ENCODE results near the gene MAP3K5. TPM values are rescaled to one million over a fixed set of nuclear protein-coding genes. Genes with fewer than 3 reads are reported as not detected.
A peak's percentile ranks its signal among the peaks of the same experiment; 100 is the strongest.

The MAP3K5 gene
- total RNA-seq, 1 donor from 2014 or later = 0.02 TPM

- H3K79me2 ChIP-seq (ENCODE audit: low read depth) = no peaks in the 10 kb centered on the region
- no peak overlapping the region for H3K4me3 Mint-ChIP-seq
Observed at GRCh38 chr6:136745300-136745699, 47.0 kb downstream of the MAP3K5 start.

GRCh38 chr6:136744889-136745288 is 47.4 kb downstream of the MAP3K5 start:
- H3K27ac Mint-ChIP-seq = no peak overlapping the region
- Histone ChIP-seq H3K36me3 (no peaks in the 10 kb centered on the region), H3K4me2 (no peak overlapping the region), H3F3A (ENCODE audit: low read depth) (no peaks in the 10 kb centered on the region), H3K9me3 (ENCODE audit: low read depth) (no peaks in the 10 kb centered on the region), H3K27ac (no peak overlapping the region), H3K27me3 (no peaks in the 10 kb centered on the region), H3K4me1 (peaks cover 5% of the 10 kb centered on the region), H3K4me3 (no peak overlapping the region), H2AFZ (replicated peaks) (peak overlapping the region; percentile 79), H3K9ac (no peak overlapping the region), H4K20me1 (ENCODE audit: low read depth) (no peaks in the 10 kb centered on the region), H3K79me2 (ENCODE audit: low read depth) (no peaks in the 10 kb centered on the region)
- TF ChIP-seq EZH2 (IDR thresholded peaks at IDR 0.05) = no peak
- TF ChIP-seq EZH2phosphoT487 (IDR thresholded peaks at IDR 0.05) = no peak
- TF ChIP-seq, protein P1, sequence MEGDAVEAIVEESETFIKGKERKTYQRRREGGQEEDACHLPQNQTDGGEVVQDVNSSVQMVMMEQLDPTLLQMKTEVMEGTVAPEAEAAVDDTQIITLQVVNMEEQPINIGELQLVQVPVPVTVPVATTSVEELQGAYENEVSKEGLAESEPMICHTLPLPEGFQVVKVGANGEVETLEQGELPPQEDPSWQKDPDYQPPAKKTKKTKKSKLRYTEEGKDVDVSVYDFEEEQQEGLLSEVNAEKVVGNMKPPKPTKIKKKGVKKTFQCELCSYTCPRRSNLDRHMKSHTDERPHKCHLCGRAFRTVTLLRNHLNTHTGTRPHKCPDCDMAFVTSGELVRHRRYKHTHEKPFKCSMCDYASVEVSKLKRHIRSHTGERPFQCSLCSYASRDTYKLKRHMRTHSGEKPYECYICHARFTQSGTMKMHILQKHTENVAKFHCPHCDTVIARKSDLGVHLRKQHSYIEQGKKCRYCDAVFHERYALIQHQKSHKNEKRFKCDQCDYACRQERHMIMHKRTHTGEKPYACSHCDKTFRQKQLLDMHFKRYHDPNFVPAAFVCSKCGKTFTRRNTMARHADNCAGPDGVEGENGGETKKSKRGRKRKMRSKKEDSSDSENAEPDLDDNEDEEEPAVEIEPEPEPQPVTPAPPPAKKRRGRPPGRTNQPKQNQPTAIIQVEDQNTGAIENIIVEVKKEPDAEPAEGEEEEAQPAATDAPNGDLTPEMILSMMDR (IDR thresholded peaks at IDR 0.05) = no peak
- no peak for DNase-seq (ENCODE audit: low spot score)
- H3K36me3 Mint-ChIP-seq = no peaks in the 10 kb centered on the region
- H3K4me3 Mint-ChIP-seq = no peak overlapping the region
- peaks cover 3% of the 10 kb centered on the region for H3K27me3 Mint-ChIP-seq (ENCODE audit: insufficient read depth, low read depth)
- peaks cover 7% of the 10 kb centered on the region for H3K9me3 Mint-ChIP-seq
- H3K4me1 Mint-ChIP-seq = peaks cover 13% of the 10 kb centered on the region

More at GRCh38 chr6:136745300-136745699, 47.0 kb downstream of the MAP3K5 start:
- H3K9ac ChIP-seq = no peak overlapping the region
- H2AFZ ChIP-seq (replicated peaks) = peak overlapping the region; percentile 79
- no peaks in the 10 kb centered on the region for H3K27me3 ChIP-seq
- TF ChIP-seq, protein P1 (IDR thresholded peaks at IDR 0.05) = no peak
- TF ChIP-seq EZH2phosphoT487 (IDR thresholded peaks at IDR 0.05) (no peak), EZH2 (IDR thresholded peaks at IDR 0.05) (no peak)
- H3K36me3 Mint-ChIP-seq = no peaks in the 10 kb centered on the region
- no peak overlapping the region for H3K4me3 ChIP-seq
- H3K36me3 ChIP-seq = no peaks in the 10 kb centered on the region
- no peak overlapping the region for H3K27ac ChIP-seq
- H3K4me1 ChIP-seq = peaks cover 5% of the 10 kb centered on the region
- H3F3A ChIP-seq (ENCODE audit: low read depth) = no peaks in the 10 kb centered on the region
- peaks cover 3% of the 10 kb centered on the region for H3K27me3 Mint-ChIP-seq (ENCODE audit: insufficient read depth, low read depth)
- H3K4me2 ChIP-seq = no peak overlapping the region
- H3K9me3 ChIP-seq (ENCODE audit: low read depth) = no peaks in the 10 kb centered on the region
- peaks cover 9% of the 10 kb centered on the region for H3K4me1 Mint-ChIP-seq
- H3K27ac Mint-ChIP-seq = no peak overlapping the region
- DNase-seq (ENCODE audit: low spot score) = no peak
- peaks cover 7% of the 10 kb centered on the region for H3K9me3 Mint-ChIP-seq
- H4K20me1 ChIP-seq (ENCODE audit: low read depth) = no peaks in the 10 kb centered on the region

DNA sequence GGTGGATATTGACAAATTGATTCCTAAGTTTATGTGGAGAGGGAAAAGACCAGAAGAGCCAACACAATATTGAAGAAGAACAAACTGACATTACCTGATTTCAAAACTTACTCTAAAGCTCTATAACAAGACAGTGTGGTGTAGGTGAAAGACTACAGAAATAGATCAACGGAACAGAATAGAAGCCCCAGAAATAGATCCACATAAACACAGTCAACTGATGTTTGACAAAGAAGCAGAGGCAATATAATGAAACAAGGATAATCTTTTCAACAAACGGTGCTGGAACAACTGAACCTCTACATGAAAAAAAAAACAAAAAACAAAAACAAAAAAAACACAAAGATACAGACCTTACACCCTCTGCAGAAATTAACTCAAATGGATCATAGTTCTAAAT is 50.2 kb downstream of the MAP3K5 start:
- Histone ChIP-seq H3K36me3 (no peaks in the 10 kb centered on the region), H3K79me2 (ENCODE audit: low read depth) (no peaks in the 10 kb centered on the region), H3K9me3 (ENCODE audit: low read depth) (no peaks in the 10 kb centered on the region), H3F3A (ENCODE audit: low read depth) (no peaks in the 10 kb centered on the region), H3K27me3 (no peaks in the 10 kb centered on the region), H3K27ac (no peak overlapping the region), H3K9ac (no peak overlapping the region), H2AFZ (replicated peaks) (no peak overlapping the region), H3K4me3 (no peak overlapping the region), H3K4me2 (no peak overlapping the region), H4K20me1 (ENCODE audit: low read depth) (no peaks in the 10 kb centered on the region), H3K4me1 (peaks cover 5% of the 10 kb centered on the region)
- Mint-ChIP-seq H3K27me3 (ENCODE audit: insufficient read depth, low read depth) (peaks cover 3% of the 10 kb centered on the region), H3K36me3 (no peaks in the 10 kb centered on the region), H3K27ac (no peak overlapping the region), H3K4me3 (no peak overlapping the region), H3K9me3 (peaks cover 7% of the 10 kb centered on the region), H3K4me1 (peaks cover 11% of the 10 kb centered on the region)
- no peak for DNase-seq (ENCODE audit: low spot score)
- TF ChIP-seq EZH2 (IDR thresholded peaks at IDR 0.05) = no peak
- TF ChIP-seq EZH2phosphoT487 (IDR thresholded peaks at IDR 0.05) = no peak
- TF ChIP-seq, protein P1 (IDR thresholded peaks at IDR 0.05) = no peak
